ENCODE measurements around the gene SH3RF3. TPM values are rescaled to one million over a fixed set of nuclear protein-coding genes. Genes with fewer than 3 reads are reported as not detected.

The SH3RF3 gene
- total and polyA plus RNA-seq, 4 experiments from 2014 or later: 0.26 to 2.2 (median 2.1) TPM; not detected in 1

DNA sequence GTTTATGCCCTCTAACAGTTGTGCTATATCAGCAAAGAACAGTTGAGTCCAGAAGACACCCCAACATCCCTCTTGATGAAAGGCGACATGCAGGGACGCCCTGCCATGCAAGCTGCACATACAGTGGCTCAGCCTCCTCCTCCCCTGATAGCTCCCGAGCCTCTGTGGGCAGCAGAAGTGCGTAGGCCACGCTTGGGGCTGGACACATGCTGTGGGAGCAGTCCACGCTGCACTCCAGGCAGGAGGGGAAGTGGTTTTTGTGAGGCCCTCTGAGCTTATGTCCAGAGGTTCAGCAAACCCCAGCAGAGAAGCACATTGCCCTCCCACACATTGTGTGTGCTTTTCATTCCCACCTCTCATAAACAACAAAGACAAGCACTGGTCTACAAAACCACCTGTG, 322.7 kb downstream of the SH3RF3 start:
- H3K4me3 Mint-ChIP-seq: no peak overlapping the region
- no peaks in the 10 kb centered on the region for H3K36me3 Mint-ChIP-seq
- H3K4me3 ChIP-seq (ENCODE audit: low read length in 2 of 2): no peak overlapping the region
- no peak overlapping the region for H3K27ac Mint-ChIP-seq
- H3K27me3 ChIP-seq (ENCODE audit: insufficient read depth, low read length): no peaks in the 10 kb centered on the region
- peaks cover 0 to 2% (median 0%) of the 10 kb centered on the region in 8 donors for H3K9me3 Mint-ChIP-seq
- H3K27ac ChIP-seq (ENCODE audit: low read depth, low read length): no peak overlapping the region
- H3K4me1 Mint-ChIP-seq: no peaks in the 10 kb centered on the region
- peaks cover 0 to 4% of the 10 kb centered on the region in 2 donors for H3K27me3 Mint-ChIP-seq
- H3K4me1 ChIP-seq (ENCODE audit: insufficient read depth, low read length): no peaks in the 10 kb centered on the region
- H3K9me3 ChIP-seq (ENCODE audit: control insufficient read depth in 1 of 2, low read length in 2 of 2): no peaks in the 10 kb centered on the region
- H3K36me3 ChIP-seq (ENCODE audit: insufficient read depth, low read length): no peaks in the 10 kb centered on the region
- intact Hi-C loops (cut with micrococcal nuclease): no loop called here
- ChIA-PET POLR2A (ENCODE audit: partially characterized antibody) (no interaction called here), CTCF (ENCODE audit: partially characterized antibody) (interaction anchor here (1.4 kb wide), 1 partner anchor 101 kb away, joined by 4 read pairs; no protein-coding TSS in a partner anchor)
- no peak for DNase-seq

DNA sequence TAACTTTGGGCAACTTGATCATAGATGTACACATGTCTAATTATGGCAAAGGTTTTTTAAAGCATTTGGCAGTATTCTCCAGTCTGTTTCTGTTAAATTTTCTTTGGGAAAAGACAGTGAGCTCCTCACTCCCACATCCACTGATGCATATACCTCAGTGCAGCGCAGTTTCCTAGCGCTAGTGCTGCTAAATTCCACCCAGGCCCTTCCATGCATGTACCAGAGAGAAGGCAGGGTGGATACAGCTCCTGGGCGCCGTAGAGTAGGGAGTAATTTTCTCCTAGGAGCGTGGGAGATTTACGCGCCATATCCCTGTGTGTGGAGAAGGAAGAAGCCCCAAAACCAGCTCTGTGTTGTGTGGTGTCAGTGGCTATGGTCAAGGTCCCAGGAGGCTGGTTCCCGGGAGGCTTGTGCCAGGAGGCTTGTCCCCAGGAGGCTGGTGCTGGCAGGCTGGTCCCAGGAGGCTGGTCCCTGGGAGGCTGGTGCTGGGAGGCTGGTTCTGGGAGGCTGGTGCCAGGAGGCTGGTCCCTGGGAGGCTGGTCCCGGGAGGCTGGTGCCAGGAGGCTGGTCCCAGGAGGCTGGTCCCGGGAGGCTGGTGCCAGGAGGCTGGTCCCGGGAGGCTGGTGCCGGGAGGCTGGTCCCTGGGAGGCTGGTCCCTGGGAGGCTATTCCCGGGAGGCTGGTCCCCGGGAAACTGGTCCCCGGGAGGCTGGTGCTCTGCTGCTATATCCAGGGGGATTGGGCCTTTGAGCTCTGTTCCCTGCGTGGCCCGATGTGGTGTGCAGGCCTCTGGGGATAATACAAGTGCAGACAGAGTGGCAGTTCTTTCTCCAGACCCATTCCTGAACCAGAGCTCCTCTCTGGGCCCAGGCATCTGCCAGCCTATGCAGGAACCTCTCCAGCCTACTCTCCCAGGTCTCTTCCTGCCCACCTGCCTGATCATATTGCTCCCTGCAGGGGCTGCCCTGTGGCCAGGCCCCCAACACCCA, 323.6 kb downstream of the SH3RF3 start:
- no peak for DNase-seq
- Histone ChIP-seq H3K4me3 (ENCODE audit: low read length in 2 of 2) (no peak overlapping the region), H3K27ac (ENCODE audit: low read depth, low read length) (no peak overlapping the region), H3K4me1 (ENCODE audit: insufficient read depth, low read length) (no peaks in the 10 kb centered on the region), H3K36me3 (ENCODE audit: insufficient read depth, low read length) (no peaks in the 10 kb centered on the region), H3K9me3 (ENCODE audit: control insufficient read depth in 1 of 2, low read length in 2 of 2) (no peaks in the 10 kb centered on the region), H3K27me3 (ENCODE audit: insufficient read depth, low read length) (no peaks in the 10 kb centered on the region)
- H3K27me3 Mint-ChIP-seq: peaks cover 0 to 3% of the 10 kb centered on the region in 2 donors
- POLR2A ChIA-PET (ENCODE audit: partially characterized antibody): no interaction called here
- H3K36me3 Mint-ChIP-seq: no peaks in the 10 kb centered on the region
- H3K27ac Mint-ChIP-seq: no peak overlapping the region
- H3K9me3 Mint-ChIP-seq: peaks cover 0 to 2% (median 0%) of the 10 kb centered on the region in 8 donors
- H3K4me1 Mint-ChIP-seq: no peaks in the 10 kb centered on the region
- CTCF ChIA-PET (ENCODE audit: partially characterized antibody): interaction anchor here (1.4 kb wide), 1 partner anchor 102 kb away, joined by 4 read pairs; no protein-coding TSS in a partner anchor
- intact Hi-C loops (cut with micrococcal nuclease): no loop called here
- H3K4me3 Mint-ChIP-seq: no peak overlapping the region

GRCh38 chr2:109453371-109453995, 324.5 kb downstream of the SH3RF3 start:
- POLR2A ChIA-PET (ENCODE audit: partially characterized antibody): no interaction called here
- Histone ChIP-seq H3K36me3 (ENCODE audit: insufficient read depth, low read length) (no peaks in the 10 kb centered on the region), H3K27ac (ENCODE audit: low read depth, low read length) (no peak overlapping the region), H3K9me3 (ENCODE audit: control insufficient read depth in 1 of 2, low read length in 2 of 2) (no peaks in the 10 kb centered on the region), H3K4me1 (ENCODE audit: insufficient read depth, low read length) (no peaks in the 10 kb centered on the region), H3K4me3 (ENCODE audit: low read length in 2 of 2) (no peak overlapping the region), H3K27me3 (ENCODE audit: insufficient read depth, low read length) (no peaks in the 10 kb centered on the region)
- intact Hi-C loops (cut with micrococcal nuclease): no loop called here
- Mint-ChIP-seq H3K27me3 (peaks cover 1 to 3% of the 10 kb centered on the region in 2 donors), H3K9me3 (peaks cover 0 to 2% (median 0%) of the 10 kb centered on the region in 8 donors), H3K27ac (no peak overlapping the region), H3K4me1 (peaks cover 0 to 1% (median 0%) of the 10 kb centered on the region in 4 donors), H3K36me3 (no peaks in the 10 kb centered on the region), H3K4me3 (no peak overlapping the region)
- CTCF ChIA-PET (ENCODE audit: partially characterized antibody): interaction anchor here (1.4 kb wide), 1 partner anchor 102 kb away, joined by 4 read pairs; no protein-coding TSS in a partner anchor
- DNase-seq: no peak

DNA sequence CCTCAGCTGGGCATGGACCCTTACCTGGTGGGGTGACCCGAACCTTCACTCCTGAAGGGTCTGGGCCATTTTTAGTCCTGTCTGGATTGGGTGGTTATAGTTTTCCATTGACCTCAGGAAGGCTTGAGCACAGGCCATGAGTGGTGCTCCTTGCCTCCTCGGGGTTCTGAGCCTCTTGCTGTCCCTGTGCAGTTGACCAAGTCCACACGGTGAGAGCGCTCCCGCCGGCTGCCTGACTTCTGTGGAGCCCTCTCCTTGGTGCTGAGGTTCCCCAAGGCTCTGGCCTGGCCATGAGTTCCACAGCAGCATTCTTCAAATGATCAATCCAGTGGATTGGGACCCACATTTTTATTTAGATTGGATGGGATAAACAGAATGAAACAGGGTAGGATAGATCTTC, 325.3 kb downstream of the SH3RF3 start:
- H3K36me3 Mint-ChIP-seq: no peaks in the 10 kb centered on the region
- no peaks in the 10 kb centered on the region for H3K9me3 ChIP-seq (ENCODE audit: control insufficient read depth in 1 of 2, low read length in 2 of 2)
- H3K27me3 ChIP-seq (ENCODE audit: insufficient read depth, low read length): no peaks in the 10 kb centered on the region
- CTCF ChIA-PET (ENCODE audit: partially characterized antibody): no interaction called here
- H3K4me1 Mint-ChIP-seq: peaks cover 0 to 1% (median 0%) of the 10 kb centered on the region in 4 donors
- DNase-seq: no peak
- no peak overlapping the region for H3K4me3 Mint-ChIP-seq
- H3K27ac Mint-ChIP-seq: no peak overlapping the region
- H3K4me1 ChIP-seq (ENCODE audit: insufficient read depth, low read length): no peaks in the 10 kb centered on the region
- intact Hi-C loops (cut with micrococcal nuclease): no loop called here
- H3K9me3 Mint-ChIP-seq: peaks cover 0 to 2% (median 0%) of the 10 kb centered on the region in 8 donors
- no peak overlapping the region for H3K27ac ChIP-seq (ENCODE audit: low read depth, low read length)
- POLR2A ChIA-PET (ENCODE audit: partially characterized antibody): no interaction called here
- H3K27me3 Mint-ChIP-seq: peaks cover 1 to 3% of the 10 kb centered on the region in 2 donors
- H3K4me3 ChIP-seq (ENCODE audit: low read length in 2 of 2): no peak overlapping the region
- H3K36me3 ChIP-seq (ENCODE audit: insufficient read depth, low read length): no peaks in the 10 kb centered on the region

DNA sequence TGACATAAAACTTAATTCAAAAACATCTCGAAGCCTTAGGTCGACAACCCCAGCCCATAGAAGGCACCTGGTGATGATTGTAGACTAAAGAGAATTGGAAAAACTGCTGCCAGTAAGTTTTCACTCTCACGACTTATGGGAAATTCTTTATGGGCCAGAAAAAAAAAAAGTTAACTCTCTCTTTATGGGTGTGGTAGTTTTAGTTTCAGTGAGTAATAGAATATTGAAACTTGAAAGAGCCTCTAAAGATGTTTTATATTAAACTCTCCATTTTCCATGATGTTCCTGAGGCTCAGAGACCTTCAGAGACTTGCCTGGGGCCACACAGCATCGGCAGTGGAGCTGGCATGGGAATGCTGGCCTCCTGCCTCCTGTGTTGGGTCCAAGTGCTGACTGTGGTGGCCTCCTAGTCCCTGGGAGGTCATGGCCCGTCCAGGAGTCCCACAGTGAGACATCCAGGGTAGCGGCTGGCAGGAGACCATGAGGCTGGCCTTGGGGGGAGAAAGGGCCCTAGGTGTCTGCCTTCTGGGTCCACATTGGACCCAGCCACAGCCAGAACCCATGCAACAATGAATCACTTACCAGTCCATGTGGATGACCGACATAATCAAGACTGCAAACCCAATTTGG, 325.9 kb downstream of the SH3RF3 start:
- Mint-ChIP-seq H3K36me3 (no peaks in the 10 kb centered on the region), H3K9me3 (peaks cover 0 to 2% (median 0%) of the 10 kb centered on the region in 8 donors), H3K27ac (no peak overlapping the region), H3K4me3 (no peak overlapping the region), H3K4me1 (peaks cover 0 to 1% (median 0%) of the 10 kb centered on the region in 4 donors), H3K27me3 (peaks cover 1 to 3% of the 10 kb centered on the region in 2 donors)
- H3K27me3 ChIP-seq (ENCODE audit: insufficient read depth, low read length): no peaks in the 10 kb centered on the region
- H3K4me3 ChIP-seq (ENCODE audit: low read length in 2 of 2): no peak overlapping the region
- intact Hi-C loops (cut with micrococcal nuclease): no loop called here
- no peak for DNase-seq
- H3K4me1 ChIP-seq (ENCODE audit: insufficient read depth, low read length): no peaks in the 10 kb centered on the region
- H3K9me3 ChIP-seq (ENCODE audit: control insufficient read depth in 1 of 2, low read length in 2 of 2): no peaks in the 10 kb centered on the region
- H3K36me3 ChIP-seq (ENCODE audit: insufficient read depth, low read length): no peaks in the 10 kb centered on the region
- CTCF ChIA-PET (ENCODE audit: partially characterized antibody): no interaction called here
- no peak overlapping the region for H3K27ac ChIP-seq (ENCODE audit: low read depth, low read length)
- POLR2A ChIA-PET (ENCODE audit: partially characterized antibody): no interaction called here

GRCh38 chr2:109455731-109456691, 327.0 kb downstream of the SH3RF3 start:
- intact Hi-C loops (cut with micrococcal nuclease): no loop called here
- no peak overlapping the region for H3K4me3 Mint-ChIP-seq
- no peak overlapping the region for H3K4me3 ChIP-seq (ENCODE audit: low read length in 2 of 2)
- no peaks in the 10 kb centered on the region for H3K36me3 Mint-ChIP-seq
- H3K36me3 ChIP-seq (ENCODE audit: insufficient read depth, low read length): no peaks in the 10 kb centered on the region
- H3K27me3 ChIP-seq (ENCODE audit: insufficient read depth, low read length): no peaks in the 10 kb centered on the region
- H3K27ac Mint-ChIP-seq: no peak overlapping the region
- H3K27ac ChIP-seq (ENCODE audit: low read depth, low read length): no peak overlapping the region
- peaks cover 0 to 1% (median 0%) of the 10 kb centered on the region in 4 donors for H3K4me1 Mint-ChIP-seq
- no peak for DNase-seq
- peaks cover 0 to 2% (median 0%) of the 10 kb centered on the region in 8 donors for H3K9me3 Mint-ChIP-seq
- no peaks in the 10 kb centered on the region for H3K9me3 ChIP-seq (ENCODE audit: control insufficient read depth in 1 of 2, low read length in 2 of 2)
- POLR2A ChIA-PET (ENCODE audit: partially characterized antibody): no interaction called here
- CTCF ChIA-PET (ENCODE audit: partially characterized antibody): no interaction called here
- H3K27me3 Mint-ChIP-seq: peaks cover 1 to 3% of the 10 kb centered on the region in 2 donors
- no peaks in the 10 kb centered on the region for H3K4me1 ChIP-seq (ENCODE audit: insufficient read depth, low read length)
